GM18511 (cell line): Measurements from ENCODE around the gene TBL1X.

Experiments used
- ATAC-seq: cut with Tn5 transposase; IDR thresholded peaks from one replicate; pipeline ENCODE4 v1.9.1; 2021; ENCODE audit warnings: mild to moderate bottlenecking, moderate library complexity; ENCODE audit not compliant: unreplicated experiment

The TBL1X gene

GRCh38 chrX:9619133-9619532 lies 154.3 kb downstream of the TBL1X start:
- ATAC-seq: no peak

- no peak for ATAC-seq
These were observed 154.7 kb downstream of the TBL1X start for GRCh38 chrX:9619581-9619980.

GRCh38 chrX:9622128-9622527 lies 157.3 kb downstream of the TBL1X start:
- no peak for ATAC-seq

- no peak for ATAC-seq
These were observed 161.5 kb downstream of the TBL1X start for GRCh38 chrX:9626379-9626778.

- ATAC-seq: no peak
These were observed 163.1 kb downstream of the TBL1X start for GRCh38 chrX:9627922-9628321.

- no peak for ATAC-seq
These were observed 164.1 kb downstream of the TBL1X start for GRCh38 chrX:9628779-9629493.

GRCh38 chrX:9634551-9634950 lies 169.7 kb downstream of the TBL1X start:
- ATAC-seq: no peak

GRCh38 chrX:9635368-9635767 lies 170.5 kb downstream of the TBL1X start:
- ATAC-seq: no peak

GRCh38 chrX:9635803-9636202 lies 170.9 kb downstream of the TBL1X start:
- no peak for ATAC-seq

- no peak for ATAC-seq
These were observed 174.0 kb downstream of the TBL1X start for GRCh38 chrX:9638871-9639270.

GRCh38 chrX:9642270-9642995 lies 177.6 kb downstream of the TBL1X start:
- no peak for ATAC-seq

GRCh38 chrX:9643807-9644206 lies 178.9 kb downstream of the TBL1X start:
- no peak for ATAC-seq

GRCh38 chrX:9644335-9644734 lies 179.5 kb downstream of the TBL1X start:
- peak; percentile 96 for ATAC-seq

GRCh38 chrX:9646471-9647224 lies 181.8 kb downstream of the TBL1X start:
- ATAC-seq: no peak

GRCh38 chrX:9647431-9647830 lies 182.6 kb downstream of the TBL1X start:
- no peak for ATAC-seq

- no peak for ATAC-seq
These were observed 185.2 kb downstream of the TBL1X start for GRCh38 chrX:9650091-9650490.

GRCh38 chrX:9651737-9652136 lies 186.9 kb downstream of the TBL1X start:
- no peak for ATAC-seq

GRCh38 chrX:9654929-9655328 lies 190.1 kb downstream of the TBL1X start:
- ATAC-seq: no peak

- peak; percentile 70 for ATAC-seq
These were observed 191.4 kb downstream of the TBL1X start for GRCh38 chrX:9656277-9656676.

GRCh38 chrX:9656871-9657270 lies 192.0 kb downstream of the TBL1X start:
- ATAC-seq: no peak

- no peak for ATAC-seq
These were observed 192.9 kb downstream of the TBL1X start for GRCh38 chrX:9657590-9658256.
